ENCODE measurements around the gene THEMIS.
"Not testable (repeated sequence)": the region's sequence is repeated elsewhere in the genome, so short reads cannot be mapped to it uniquely, and the experiment has no call there.

GRCh38 chr6:127781636-127782272, 119.1 kb downstream of the THEMIS start:
- not testable (repeated sequence) for TF ChIP-seq POLR2AphosphoS5, POLR2A (IDR thresholded peaks at IDR 0.05)
- TF ChIP-seq, protein P1, sequence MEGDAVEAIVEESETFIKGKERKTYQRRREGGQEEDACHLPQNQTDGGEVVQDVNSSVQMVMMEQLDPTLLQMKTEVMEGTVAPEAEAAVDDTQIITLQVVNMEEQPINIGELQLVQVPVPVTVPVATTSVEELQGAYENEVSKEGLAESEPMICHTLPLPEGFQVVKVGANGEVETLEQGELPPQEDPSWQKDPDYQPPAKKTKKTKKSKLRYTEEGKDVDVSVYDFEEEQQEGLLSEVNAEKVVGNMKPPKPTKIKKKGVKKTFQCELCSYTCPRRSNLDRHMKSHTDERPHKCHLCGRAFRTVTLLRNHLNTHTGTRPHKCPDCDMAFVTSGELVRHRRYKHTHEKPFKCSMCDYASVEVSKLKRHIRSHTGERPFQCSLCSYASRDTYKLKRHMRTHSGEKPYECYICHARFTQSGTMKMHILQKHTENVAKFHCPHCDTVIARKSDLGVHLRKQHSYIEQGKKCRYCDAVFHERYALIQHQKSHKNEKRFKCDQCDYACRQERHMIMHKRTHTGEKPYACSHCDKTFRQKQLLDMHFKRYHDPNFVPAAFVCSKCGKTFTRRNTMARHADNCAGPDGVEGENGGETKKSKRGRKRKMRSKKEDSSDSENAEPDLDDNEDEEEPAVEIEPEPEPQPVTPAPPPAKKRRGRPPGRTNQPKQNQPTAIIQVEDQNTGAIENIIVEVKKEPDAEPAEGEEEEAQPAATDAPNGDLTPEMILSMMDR (IDR thresholded peaks at IDR 0.05): not testable (repeated sequence)

All from prostate gland (tissue), 2 donors.